ENCODE measurements around the gene TNS3. TPM values are rescaled to one million over a fixed set of nuclear protein-coding genes. Genes with fewer than 3 reads are reported as not detected.
A peak's percentile ranks its signal among the peaks of the same experiment; 100 is the strongest.

Gene TNS3
- total and polyA plus RNA-seq, 2 of the 13 experiments (the other 11 are each of a cell fraction or from before 2014, with no cell fraction given), result 52.9 to 55.7 TPM

GRCh38 chr7:47520406-47520805 lies 61.5 kb downstream of the TNS3 start (continued):
- TF ChIP-seq ZNF281 (CRISPR knock-in tag; IDR thresholded peaks at IDR 0.05; ENCODE audit: borderline replicate concordance) (no peak), ISX (CRISPR knock-in tag; conservative IDR thresholded peaks at IDR 0.05) (no peak), BHLHE40 (IDR thresholded peaks at IDR 0.05; ENCODE audit: low read length) (no peak), HNF4G (IDR thresholded peaks at IDR 0.05; ENCODE audit: borderline replicate concordance, low read depth, low read length) (peak; percentile 16; the same call in 1 of the 2 replicates), HNF4G (CRISPR knock-in tag; IDR thresholded peaks at IDR 0.05; ENCODE audit: borderline replicate concordance, low read depth) (no peak), ZNF784 (CRISPR knock-in tag; IDR thresholded peaks at IDR 0.05; ENCODE audit: borderline replicate concordance) (no peak), HDAC1 (CRISPR knock-in tag; IDR thresholded peaks at IDR 0.05) (0 out of 2 replicates have a peak, but pooled peaks have one; percentile 8), CEBPB (IDR thresholded peaks at IDR 0.05; ENCODE audit: borderline replicate concordance, low read depth, low read length) (peak; percentile 37; the same call in 1 of the 2 replicates), SETDB1 (CRISPR knock-in tag; IDR thresholded peaks at IDR 0.05; ENCODE audit: borderline replicate concordance) (no peak), AKAP8 (CRISPR knock-in tag; IDR thresholded peaks at IDR 0.05) (no peak), CREB1 (IDR thresholded peaks at IDR 0.05) (no peak), CREB1 (CRISPR knock-in tag; IDR thresholded peaks at IDR 0.05) (no peak), GATAD2A (CRISPR knock-in tag; IDR thresholded peaks at IDR 0.05) (0 out of 2 replicates have a peak, but pooled peaks have one; percentile 24), FOXA3 (CRISPR knock-in tag; IDR thresholded peaks at IDR 0.05) (0 out of 2 replicates have a peak, but pooled peaks have one; percentile 7), ZNF142 (CRISPR knock-in tag; IDR thresholded peaks at IDR 0.05) (no peak), SOX6 (IDR thresholded peaks at IDR 0.05) (no peak), SOX6 (CRISPR knock-in tag; IDR thresholded peaks at IDR 0.05) (peak; percentile 38), EP300 (IDR thresholded peaks at IDR 0.05; ENCODE audit: low read depth in 2 of 2, low read length in 2 of 2) (peak in 1 of 2 experiments; percentile 31; a peak in 1 of 4 replicates), EP300 (CRISPR knock-in tag; IDR thresholded peaks at IDR 0.05; ENCODE audit: borderline replicate concordance) (no peak)
- TF ChIP-seq, protein P1, sequence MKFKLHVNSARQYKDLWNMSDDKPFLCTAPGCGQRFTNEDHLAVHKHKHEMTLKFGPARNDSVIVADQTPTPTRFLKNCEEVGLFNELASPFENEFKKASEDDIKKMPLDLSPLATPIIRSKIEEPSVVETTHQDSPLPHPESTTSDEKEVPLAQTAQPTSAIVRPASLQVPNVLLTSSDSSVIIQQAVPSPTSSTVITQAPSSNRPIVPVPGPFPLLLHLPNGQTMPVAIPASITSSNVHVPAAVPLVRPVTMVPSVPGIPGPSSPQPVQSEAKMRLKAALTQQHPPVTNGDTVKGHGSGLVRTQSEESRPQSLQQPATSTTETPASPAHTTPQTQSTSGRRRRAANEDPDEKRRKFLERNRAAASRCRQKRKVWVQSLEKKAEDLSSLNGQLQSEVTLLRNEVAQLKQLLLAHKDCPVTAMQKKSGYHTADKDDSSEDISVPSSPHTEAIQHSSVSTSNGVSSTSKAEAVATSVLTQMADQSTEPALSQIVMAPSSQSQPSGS (CRISPR knock-in tag; IDR thresholded peaks at IDR 0.05), result no peak
- TF ChIP-seq, protein P2, sequence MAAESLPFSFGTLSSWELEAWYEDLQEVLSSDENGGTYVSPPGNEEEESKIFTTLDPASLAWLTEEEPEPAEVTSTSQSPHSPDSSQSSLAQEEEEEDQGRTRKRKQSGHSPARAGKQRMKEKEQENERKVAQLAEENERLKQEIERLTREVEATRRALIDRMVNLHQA (CRISPR knock-in tag; IDR thresholded peaks at IDR 0.05), result no peak

All from HepG2 (cell line).